Osteoblast (primary cell): ENCODE results near the gene MKLN1. TPM values are rescaled to one million over a fixed set of nuclear protein-coding genes. Genes with fewer than 3 reads are reported as not detected.

ENCODE experiments used
- DNase-seq: peaks from one replicate; pipeline ENCODE4 v3.0.0; 2011; ENCODE audit warnings: low spot score, mixed read lengths; ENCODE audit not compliant: insufficient read length; ENCODE audit errors: missing footprints
- H2AFZ ChIP-seq: 2 replicates; pipeline ENCODE4 v1.6.0; 2011; ENCODE audit warnings: mild to moderate bottlenecking, low read length
- H3K27ac ChIP-seq: 2 replicates; pipeline ENCODE4 v1.5.1; 2011; ENCODE audit warnings: mild to moderate bottlenecking, low read depth, low read length, moderate library complexity
- H3K27me3 ChIP-seq: 2 replicates; pipeline ENCODE4 v1.6.0; 2012; ENCODE audit warnings: mild to moderate bottlenecking, control low read depth, inconsistent platforms, low read length, moderate library complexity; ENCODE audit not compliant: insufficient read depth
- H3K36me3 ChIP-seq: 2 replicates; pipeline ENCODE4 v1.5.1; 2011; ENCODE audit warnings: mild to moderate bottlenecking, low read length, control low read depth, moderate library complexity; ENCODE audit not compliant: insufficient read depth
- H3K4me1 ChIP-seq: 2 replicates; pipeline ENCODE4 v1.5.1; 2011; ENCODE audit warnings: mild to moderate bottlenecking, low read length, control low read depth, moderate library complexity; ENCODE audit not compliant: insufficient read depth
- H3K4me2 ChIP-seq: 2 replicates; pipeline ENCODE4 v1.6.0; 2011; ENCODE audit warnings: mild to moderate bottlenecking, low read length; ENCODE audit not compliant: insufficient read depth
- H3K4me3 ChIP-seq: fragments of 200-600 bp; sonication (generic); 3 replicates; pipeline ENCODE4 v1.5.1; 2012; ENCODE audit warnings: mild to moderate bottlenecking, low read length, inconsistent platforms; ENCODE audit not compliant: insufficient read depth
- H3K79me2 ChIP-seq: 2 replicates; pipeline ENCODE4 v1.6.0; 2012; ENCODE audit warnings: mild to moderate bottlenecking, low read length, control low read depth, inconsistent platforms; ENCODE audit not compliant: insufficient read depth
- H3K9me3 ChIP-seq: 2 replicates; pipeline ENCODE4 v1.5.1; 2011; ENCODE audit warnings: low read depth, low read length, control low read depth
- H4K20me1 ChIP-seq: 2 replicates; pipeline ENCODE4 v1.6.0; 2012; ENCODE audit warnings: mild to moderate bottlenecking, low read length, control low read depth; ENCODE audit not compliant: insufficient read depth
- CTCF ChIP-seq: IDR thresholded peaks from 2 replicates; pipeline ENCODE4 v1.5.1; 2011; ENCODE audit warnings: mild to moderate bottlenecking, low read depth, low read length, moderate library complexity; ENCODE audit errors: extremely low read depth
- total RNA-seq: library from RNA; depleted of rRNA; stranded (reverse); fragments of >200 nt; gene quantifications from 2 replicates; pipeline ENCODE4 v1.2.3, GENCODE V29; 2012

The MKLN1 gene
- total RNA-seq, 1 donor, result 52.8 TPM

- Histone ChIP-seq H4K20me1 (no peaks in the 10 kb centered on the region), H3K4me1 (no peaks in the 10 kb centered on the region), H3K36me3 (no peaks in the 10 kb centered on the region), H3K9me3 (peaks cover 6% of the 10 kb centered on the region), H3K27me3 (no peaks in the 10 kb centered on the region), H2AFZ (no peak overlapping the region), H3K79me2 (no peaks in the 10 kb centered on the region), H3K4me3 (no peak overlapping the region), H3K4me2 (no peak overlapping the region), H3K27ac (no peak overlapping the region)
- TF ChIP-seq CTCF, result no peak
- DNase-seq, result no peak
These were observed 20.0 kb upstream of the MKLN1 start for GRCh38 chr7:131307627-131308026.

- H3K36me3 ChIP-seq, result no peaks in the 10 kb centered on the region
- no peak for TF ChIP-seq CTCF
- no peaks in the 10 kb centered on the region for H3K79me2 ChIP-seq
- no peak for DNase-seq
- no peak overlapping the region for H3K4me2 ChIP-seq
- H3K9me3 ChIP-seq, result no peaks in the 10 kb centered on the region
- H3K27ac ChIP-seq, result no peak overlapping the region
- no peak overlapping the region for H2AFZ ChIP-seq
- H3K27me3 ChIP-seq, result no peaks in the 10 kb centered on the region
- H3K4me3 ChIP-seq, result no peak overlapping the region
- H3K4me1 ChIP-seq, result no peaks in the 10 kb centered on the region
- H4K20me1 ChIP-seq, result no peaks in the 10 kb centered on the region
These were observed 14.8 kb upstream of the MKLN1 start for GRCh38 chr7:131312838-131313237.

GRCh38 chr7:131320603-131321002 is 7.1 kb upstream of the MKLN1 start:
- H3K36me3 ChIP-seq, result no peaks in the 10 kb centered on the region
- H2AFZ ChIP-seq, result no peak overlapping the region
- H3K9me3 ChIP-seq, result no peaks in the 10 kb centered on the region
- H3K4me1 ChIP-seq, result no peaks in the 10 kb centered on the region
- no peak overlapping the region for H3K4me2 ChIP-seq
- no peaks in the 10 kb centered on the region for H3K27me3 ChIP-seq
- no peak for DNase-seq
- no peak overlapping the region for H3K27ac ChIP-seq
- TF ChIP-seq CTCF, result no peak
- H3K79me2 ChIP-seq, result no peaks in the 10 kb centered on the region
- no peak overlapping the region for H3K4me3 ChIP-seq
- no peaks in the 10 kb centered on the region for H4K20me1 ChIP-seq

- Histone ChIP-seq H3K36me3 (no peaks in the 10 kb centered on the region), H2AFZ (no peak overlapping the region), H3K4me1 (peaks cover 1% of the 10 kb centered on the region), H3K4me2 (no peak overlapping the region), H3K4me3 (no peak overlapping the region), H3K9me3 (no peaks in the 10 kb centered on the region), H3K27me3 (no peaks in the 10 kb centered on the region), H3K79me2 (no peaks in the 10 kb centered on the region), H4K20me1 (no peaks in the 10 kb centered on the region), H3K27ac (no peak overlapping the region)
- no peak for TF ChIP-seq CTCF
- DNase-seq, result peak; percentile 11
These were observed 6.0 kb upstream of the MKLN1 start for GRCh38 chr7:131321656-131322055.
